Thoracic aorta (tissue), 2 donors: ENCODE data around the gene DCAF12. TPM values are rescaled to one million over a fixed set of nuclear protein-coding genes. Genes with fewer than 3 reads are reported as not detected.

Experiments used
- ATAC-seq: fragments of 150-250 bp; one replicate; pipeline ENCODE4 v1.8.0; 2017; ENCODE audit warnings: low read depth; ENCODE audit not compliant: insufficient number of reproducible peaks, low FRiP score
- DNase-seq: peaks from one replicate; pipeline ENCODE4 v3.0.0-alpha.2; 2020; ENCODE audit warnings: low spot score
- H3K27ac ChIP-seq, 2 donors: fragments of 200-600 bp; sonication (generic); 1 replicate in 1 of 2; 2 replicates in 1 of 2; pipeline ENCODE4 v1.5.1; 2016; ENCODE audit warnings: mild to moderate bottlenecking in 2 of 2, moderate library complexity in 2 of 2
- H3K27me3 ChIP-seq: fragments of 200-600 bp; sonication (generic); replicated peaks from 2 replicates; pipeline ENCODE4 v1.6.0; 2016; ENCODE audit warnings: mild to moderate bottlenecking; ENCODE audit not compliant: insufficient read depth
- H3K36me3 ChIP-seq: fragments of 200-600 bp; sonication (generic); one replicate; pipeline ENCODE4 v1.5.1; 2016
- H3K4me1 ChIP-seq, 2 donors: fragments of 200-600 bp; sonication (generic); 1 replicate in 1 of 2; 2 replicates in 1 of 2; pipeline versions ENCODE4 v1.5.1 to v1.6.0; 2016; ENCODE audit warnings: low read depth in 2 of 2, mild to moderate bottlenecking in 1 of 2; ENCODE audit not compliant: control insufficient read depth in 1 of 2
- H3K4me3 ChIP-seq: fragments of 200-600 bp; sonication (generic); 2 replicates; pipeline ENCODE4 v1.5.1; 2016; ENCODE audit warnings: mild to moderate bottlenecking
- H3K9me3 ChIP-seq: fragments of 200-600 bp; sonication (generic); 2 replicates; pipeline ENCODE4 v1.5.1; 2016
- total RNA-seq, 2 donors: library from RNA; depleted of rRNA; stranded (reverse); fragments of >200 nt; gene quantifications; one replicate each; pipeline versions ENCODE4 v1.1.0 to v1.2.3, GENCODE V29; 2016
- TF ChIP-seq, protein P1 (sequence below): fragments of 200-600 bp; sonication (generic); IDR thresholded peaks from one replicate; pipeline ENCODE4 v1.5.1; 2019; ENCODE audit warnings: antibody characterized with exemption

DCAF12 gene
- total RNA-seq, 2 donors from 2014 or later = 14.9 to 31.4 TPM

DNA sequence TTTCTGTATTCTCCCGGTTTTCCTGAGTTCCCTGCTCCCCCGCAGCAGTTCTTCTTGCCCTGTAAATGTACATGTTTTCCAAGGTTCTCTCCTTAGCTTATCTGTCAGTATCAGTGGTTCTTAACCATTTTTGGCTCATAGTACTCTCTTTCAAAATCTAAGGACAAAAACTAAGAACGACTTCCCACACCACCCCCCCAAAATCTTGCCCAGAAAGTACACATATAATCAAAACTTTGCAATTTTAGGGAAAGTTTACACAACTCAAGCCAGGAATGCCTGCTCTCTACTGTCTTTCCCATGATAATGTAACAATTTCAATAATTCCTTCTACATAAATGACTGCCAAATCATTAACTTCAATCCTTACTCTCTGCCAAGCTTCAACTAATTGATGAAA lies 4.5 kb downstream of the DCAF12 start:
- no peaks in the 10 kb centered on the region for H3K27me3 ChIP-seq
- peaks cover 19 to 40% of the 10 kb centered on the region in 2 donors for H3K4me1 ChIP-seq
- DNase-seq = no peak
- no peak overlapping the region for H3K27ac ChIP-seq
- H3K4me3 ChIP-seq = no peak overlapping the region
- TF ChIP-seq, protein P1, sequence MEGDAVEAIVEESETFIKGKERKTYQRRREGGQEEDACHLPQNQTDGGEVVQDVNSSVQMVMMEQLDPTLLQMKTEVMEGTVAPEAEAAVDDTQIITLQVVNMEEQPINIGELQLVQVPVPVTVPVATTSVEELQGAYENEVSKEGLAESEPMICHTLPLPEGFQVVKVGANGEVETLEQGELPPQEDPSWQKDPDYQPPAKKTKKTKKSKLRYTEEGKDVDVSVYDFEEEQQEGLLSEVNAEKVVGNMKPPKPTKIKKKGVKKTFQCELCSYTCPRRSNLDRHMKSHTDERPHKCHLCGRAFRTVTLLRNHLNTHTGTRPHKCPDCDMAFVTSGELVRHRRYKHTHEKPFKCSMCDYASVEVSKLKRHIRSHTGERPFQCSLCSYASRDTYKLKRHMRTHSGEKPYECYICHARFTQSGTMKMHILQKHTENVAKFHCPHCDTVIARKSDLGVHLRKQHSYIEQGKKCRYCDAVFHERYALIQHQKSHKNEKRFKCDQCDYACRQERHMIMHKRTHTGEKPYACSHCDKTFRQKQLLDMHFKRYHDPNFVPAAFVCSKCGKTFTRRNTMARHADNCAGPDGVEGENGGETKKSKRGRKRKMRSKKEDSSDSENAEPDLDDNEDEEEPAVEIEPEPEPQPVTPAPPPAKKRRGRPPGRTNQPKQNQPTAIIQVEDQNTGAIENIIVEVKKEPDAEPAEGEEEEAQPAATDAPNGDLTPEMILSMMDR = no peak
- H3K9me3 ChIP-seq = no peaks in the 10 kb centered on the region
- peaks cover 11% of the 10 kb centered on the region for H3K36me3 ChIP-seq
- ATAC-seq = no peak

DNA sequence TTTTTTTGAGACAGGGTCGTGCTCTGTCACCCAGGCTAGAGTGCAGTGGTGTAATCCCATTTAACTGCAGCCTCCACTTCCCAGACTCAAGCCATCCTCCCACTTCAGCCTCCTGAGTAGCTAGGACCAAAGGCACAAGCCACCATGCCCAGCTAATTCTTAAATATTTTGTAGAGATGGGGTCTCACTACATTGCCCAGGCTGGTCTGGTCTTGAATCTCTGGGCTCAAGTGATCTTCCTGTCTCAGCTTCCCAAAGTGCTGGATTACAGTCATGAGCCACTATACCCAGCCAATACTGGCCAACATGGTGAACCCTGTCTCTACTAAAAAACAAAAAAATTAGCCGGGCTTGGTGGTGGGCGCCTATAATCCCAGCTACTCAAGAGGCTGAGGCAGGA lies 6.8 kb downstream of the DCAF12 start:
- Histone ChIP-seq H3K36me3 (peaks cover 16% of the 10 kb centered on the region), H3K9me3 (no peaks in the 10 kb centered on the region), H3K4me3 (no peak overlapping the region), H3K4me1 (peaks cover 12 to 28% of the 10 kb centered on the region in 2 donors), H3K27me3 (no peaks in the 10 kb centered on the region), H3K27ac (no peak overlapping the region)
- TF ChIP-seq, protein P1 = no peak
- no peak for ATAC-seq
- no peak for DNase-seq

DNA sequence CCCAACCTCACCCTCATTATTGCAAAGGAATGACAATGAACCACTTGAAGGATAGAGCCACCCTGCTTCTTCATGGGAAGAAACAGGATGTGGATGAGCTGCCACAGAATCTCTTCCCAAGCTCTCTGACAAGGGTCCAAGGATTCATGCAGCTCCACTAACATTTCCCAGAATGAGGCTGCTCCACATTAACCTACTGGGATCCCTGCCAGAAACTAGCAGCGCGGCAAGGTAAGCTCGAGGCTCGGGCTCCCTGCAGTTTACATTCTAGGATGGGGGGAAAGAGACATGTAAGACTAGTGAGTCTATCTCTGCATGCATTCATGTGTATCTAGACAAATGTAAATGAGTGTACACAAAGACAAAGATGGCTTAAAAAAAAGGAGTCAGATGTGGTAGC lies 12.1 kb downstream of the DCAF12 start:
- Histone ChIP-seq H3K4me3 (no peak overlapping the region), H3K27ac (no peak overlapping the region), H3K36me3 (peaks cover 25% of the 10 kb centered on the region), H3K27me3 (no peaks in the 10 kb centered on the region), H3K4me1 (no peaks in the 10 kb centered on the region), H3K9me3 (no peaks in the 10 kb centered on the region)
- no peak for DNase-seq
- TF ChIP-seq, protein P1 = no peak
- no peak for ATAC-seq

DNA sequence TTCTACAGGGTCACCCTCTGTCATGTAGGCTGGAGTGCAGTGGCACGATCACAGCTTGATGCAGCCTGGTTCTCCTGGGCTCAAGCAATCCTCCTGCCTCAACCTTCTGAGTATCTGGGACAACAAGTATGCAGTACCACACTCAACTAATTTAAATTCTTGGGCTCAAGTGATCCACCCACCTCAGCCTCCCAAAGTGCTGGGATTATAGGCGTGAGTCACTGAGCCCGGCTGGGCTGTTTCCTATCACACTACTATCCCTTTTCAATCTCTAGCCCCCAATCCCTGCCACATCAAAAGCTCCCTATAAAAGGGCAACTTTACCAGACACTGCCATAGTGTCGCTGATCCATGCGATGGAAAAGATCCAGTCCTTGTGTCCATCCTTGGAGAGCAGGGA lies 20.4 kb downstream of the DCAF12 start:
- H3K36me3 ChIP-seq = peaks cover 58% of the 10 kb centered on the region
- ATAC-seq = no peak

DNA sequence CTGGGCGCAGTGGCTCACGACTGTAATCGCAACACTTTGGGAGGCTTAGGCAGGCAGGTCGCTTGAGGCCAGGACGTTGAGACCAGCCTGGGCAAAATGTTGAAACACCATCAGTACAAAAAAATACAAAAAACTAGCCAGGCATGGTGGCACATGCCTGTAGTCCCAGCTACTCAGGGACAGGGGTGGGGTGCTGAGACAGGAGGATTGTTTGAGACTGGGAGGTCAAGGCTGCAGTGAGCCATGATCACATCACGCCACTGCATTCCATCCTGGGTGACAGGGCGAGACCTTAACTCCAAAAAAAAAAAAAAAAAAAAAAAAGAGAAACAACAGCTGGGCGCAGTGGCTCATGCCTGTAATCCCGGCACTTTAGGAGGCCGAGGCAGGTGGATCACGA lies 23.7 kb downstream of the DCAF12 start:
- no peaks in the 10 kb centered on the region for H3K9me3 ChIP-seq
- peaks cover 65% of the 10 kb centered on the region for H3K36me3 ChIP-seq
- H3K4me3 ChIP-seq = no peak overlapping the region
- ATAC-seq = no peak
- TF ChIP-seq, protein P1 = no peak
- H3K27ac ChIP-seq = no peak overlapping the region
- DNase-seq = no peak
- H3K4me1 ChIP-seq = no peaks in the 10 kb centered on the region
- H3K27me3 ChIP-seq = no peaks in the 10 kb centered on the region

More for the DNA sequence above, 20.4 kb downstream of the DCAF12 start:
- H3K4me3 ChIP-seq = no peak overlapping the region
- no peaks in the 10 kb centered on the region for H3K9me3 ChIP-seq
- no peaks in the 10 kb centered on the region for H3K4me1 ChIP-seq
- H3K27ac ChIP-seq = no peak overlapping the region
- no peak for DNase-seq
- no peaks in the 10 kb centered on the region for H3K27me3 ChIP-seq
- TF ChIP-seq, protein P1 = no peak
